ENCODE data around the gene TTC9. TPM values are rescaled to one million over a fixed set of nuclear protein-coding genes. Genes with fewer than 3 reads are reported as not detected.

TTC9 gene
- total and polyA plus RNA-seq, 4 donors = 4.3 to 7.5 (median 6.8) TPM

GRCh38 chr14:70716958-70717357 is 75.2 kb downstream of the TTC9 start:
- DNase-seq (no peak), ATAC-seq (ENCODE audit: insufficient read depth, low FRiP score) (no peak)
- H3K9me3 ChIP-seq (ENCODE audit: control insufficient read depth in 4 of 4, insufficient read depth in 3 of 4, low read length in 3 of 4) = no peaks in the 10 kb centered on the region
- peaks cover 0 to 6% (median 1%) of the 10 kb centered on the region in 5 donors for H3K4me1 ChIP-seq (ENCODE audit: control insufficient read depth in 5 of 5, insufficient read depth in 5 of 5, low read length in 5 of 5)
- no peak overlapping the region for H3K27ac ChIP-seq (ENCODE audit: low read depth in 1 of 2, low read length in 1 of 2)
- no peak overlapping the region for H3K4me3 ChIP-seq
- TF ChIP-seq CTCF (IDR thresholded peaks at IDR 0.05; ENCODE audit: control extremely low read depth, extremely low read depth) = no peak
- no peaks in the 10 kb centered on the region for H3K36me3 ChIP-seq (ENCODE audit: control insufficient read depth in 4 of 4, insufficient read depth in 4 of 4, low read length in 4 of 4)
- no peak overlapping the region for H3K9ac ChIP-seq (ENCODE audit: insufficient read depth in 1 of 2, low read length in 2 of 2)
- 65 to 89% methylated on average over 1 of the region's 1 CpG for WGBS, 2 donors
- peaks cover 0 to 2% (median 0%) of the 10 kb centered on the region in 3 donors for H3K27me3 ChIP-seq (ENCODE audit: control insufficient read depth in 3 of 3, insufficient read depth in 3 of 3, low read length in 2 of 3)

GRCh38 chr14:70718383-70719118 is 76.8 kb downstream of the TTC9 start:
- H3K36me3 ChIP-seq (ENCODE audit: control insufficient read depth in 4 of 4, insufficient read depth in 4 of 4, low read length in 4 of 4) = no peaks in the 10 kb centered on the region
- H3K4me1 ChIP-seq (ENCODE audit: control insufficient read depth in 5 of 5, insufficient read depth in 5 of 5, low read length in 5 of 5) = peaks cover 0 to 6% (median 0%) of the 10 kb centered on the region in 5 donors
- peaks cover 0 to 2% (median 0%) of the 10 kb centered on the region in 3 donors for H3K27me3 ChIP-seq (ENCODE audit: control insufficient read depth in 3 of 3, insufficient read depth in 3 of 3, low read length in 2 of 3)
- no peak for DNase-seq
- no peak overlapping the region for H3K27ac ChIP-seq (ENCODE audit: low read depth in 1 of 2, low read length in 1 of 2)
- H3K9ac ChIP-seq (ENCODE audit: insufficient read depth in 1 of 2, low read length in 2 of 2) = no peak overlapping the region
- no peak for ATAC-seq (ENCODE audit: insufficient read depth, low FRiP score)
- no peak for TF ChIP-seq CTCF (IDR thresholded peaks at IDR 0.05; ENCODE audit: control extremely low read depth, extremely low read depth)
- no peaks in the 10 kb centered on the region for H3K9me3 ChIP-seq (ENCODE audit: control insufficient read depth in 4 of 4, insufficient read depth in 3 of 4, low read length in 3 of 4)
- H3K4me3 ChIP-seq = no peak overlapping the region
- WGBS, 2 donors = 74 to 88% methylated on average over 8 of the region's 8 CpGs

GRCh38 chr14:70721542-70721941 is 79.8 kb downstream of the TTC9 start:
- H3K4me1 ChIP-seq (ENCODE audit: control insufficient read depth in 5 of 5, insufficient read depth in 5 of 5, low read length in 5 of 5) = peaks cover 0 to 14% (median 0%) of the 10 kb centered on the region in 5 donors
- no peak overlapping the region for H3K4me3 ChIP-seq
- no peak for TF ChIP-seq CTCF (IDR thresholded peaks at IDR 0.05; ENCODE audit: control extremely low read depth, extremely low read depth)
- 65 to 77% methylated on average over 2 of the region's 2 CpGs for WGBS, 2 donors
- H3K9me3 ChIP-seq (ENCODE audit: control insufficient read depth in 4 of 4, insufficient read depth in 3 of 4, low read length in 3 of 4) = no peaks in the 10 kb centered on the region
- H3K9ac ChIP-seq (ENCODE audit: insufficient read depth in 1 of 2, low read length in 2 of 2) = no peak overlapping the region
- no peak overlapping the region for H3K27ac ChIP-seq (ENCODE audit: low read depth in 1 of 2, low read length in 1 of 2)
- peaks cover 0 to 2% (median 0%) of the 10 kb centered on the region in 3 donors for H3K27me3 ChIP-seq (ENCODE audit: control insufficient read depth in 3 of 3, insufficient read depth in 3 of 3, low read length in 2 of 3)
- ATAC-seq (ENCODE audit: insufficient read depth, low FRiP score) (no peak), DNase-seq (no peak)
- no peaks in the 10 kb centered on the region for H3K36me3 ChIP-seq (ENCODE audit: control insufficient read depth in 4 of 4, insufficient read depth in 4 of 4, low read length in 4 of 4)
